Measurements from ENCODE around the gene CEP126. TPM values are rescaled to one million over a fixed set of nuclear protein-coding genes. Genes with fewer than 3 reads are reported as not detected.
A peak's percentile ranks its signal among the peaks of the same experiment; 100 is the strongest.

CEP126 gene
- total RNA-seq, 2 experiments from 2014 or later = 1.3 to 2.0 TPM

- DNase-seq = peak; percentile 9
- intact Hi-C loops (cut with DNase I, micrococcal nuclease) = no loop called here
- ATAC-seq = peak; percentile 42
- H3K36me3 Mint-ChIP-seq (ENCODE audit: low read depth) = no peaks in the 10 kb centered on the region
- H3K27me3 Mint-ChIP-seq = peaks cover 12% of the 10 kb centered on the region
- CTCF ChIA-PET = interaction anchor here (1.3 kb wide), 1 partner anchor 152 kb away, joined by 5 read pairs; no protein-coding TSS in a partner anchor
- H3K9me3 Mint-ChIP-seq (ENCODE audit: low read depth) = no peaks in the 10 kb centered on the region
- H3K27ac Mint-ChIP-seq = no peak overlapping the region
- POLR2A ChIA-PET = no interaction called here
- no peak overlapping the region for H3K4me3 Mint-ChIP-seq
- H3K4me1 Mint-ChIP-seq = no peaks in the 10 kb centered on the region
Observed at GRCh38 chr11:102012946-102013345, 98.1 kb downstream of the CEP126 start.

- Mint-ChIP-seq H3K4me1 (no peaks in the 10 kb centered on the region), H3K36me3 (ENCODE audit: low read depth) (no peaks in the 10 kb centered on the region), H3K27ac (no peak overlapping the region), H3K9me3 (ENCODE audit: low read depth) (no peaks in the 10 kb centered on the region), H3K27me3 (peaks cover 11% of the 10 kb centered on the region), H3K4me3 (no peak overlapping the region)
- ATAC-seq (no peak), DNase-seq (no peak)
- ChIA-PET CTCF (interaction anchor here (0.6 to 0.7 kb wide), 2 partner anchors 62 to 272 kb away, joined by 3 read pairs; no protein-coding TSS in a partner anchor), POLR2A (no interaction called here)
- intact Hi-C loops (cut with DNase I, micrococcal nuclease) = no loop called here
Observed at GRCh38 chr11:102014756-102015155, 99.9 kb downstream of the CEP126 start.

GRCh38 chr11:102017026-102017425 lies 102.2 kb downstream of the CEP126 start:
- Mint-ChIP-seq H3K4me3 (no peak overlapping the region), H3K4me1 (no peaks in the 10 kb centered on the region), H3K27me3 (peaks cover 5% of the 10 kb centered on the region), H3K36me3 (ENCODE audit: low read depth) (no peaks in the 10 kb centered on the region), H3K27ac (no peak overlapping the region), H3K9me3 (ENCODE audit: low read depth) (no peaks in the 10 kb centered on the region)
- DNase-seq (no peak), ATAC-seq (no peak)
- intact Hi-C loops (cut with DNase I, micrococcal nuclease) = no loop called here
- ChIA-PET POLR2A (no interaction called here), CTCF (interaction anchor here (0.6 to 2.4 kb wide), 4 partner anchors 9 to 156 kb away, joined by 3 to 13 read pairs (median 3); no protein-coding TSS in a partner anchor)

- ChIA-PET CTCF (interaction anchor here (1.2 to 1.3 kb wide), 2 partner anchors 19 to 111 kb away, joined by 4 to 7 read pairs; partner anchors contain the start of gene CEP126), POLR2A (no interaction called here)
- no peak for ATAC-seq
- intact Hi-C loops (cut with DNase I, micrococcal nuclease) = no loop called here
- no peak overlapping the region for H3K4me3 Mint-ChIP-seq
- H3K27me3 Mint-ChIP-seq = peaks cover 21% of the 10 kb centered on the region
- H3K27ac Mint-ChIP-seq = no peak overlapping the region
- H3K4me1 Mint-ChIP-seq = no peaks in the 10 kb centered on the region
- H3K9me3 Mint-ChIP-seq (ENCODE audit: low read depth) = no peaks in the 10 kb centered on the region
- H3K36me3 Mint-ChIP-seq (ENCODE audit: low read depth) = no peaks in the 10 kb centered on the region
- no peak for DNase-seq
Observed at GRCh38 chr11:102026217-102026616, 111.4 kb downstream of the CEP126 start.

GRCh38 chr11:102026959-102027358 lies 112.1 kb downstream of the CEP126 start:
- peaks cover 21% of the 10 kb centered on the region for H3K27me3 Mint-ChIP-seq
- no peak overlapping the region for H3K27ac Mint-ChIP-seq
- no peaks in the 10 kb centered on the region for H3K36me3 Mint-ChIP-seq (ENCODE audit: low read depth)
- CTCF ChIA-PET = interaction anchor here (1.1 to 1.3 kb wide), 3 partner anchors 13 to 112 kb away, joined by 3 to 7 read pairs (median 4); partner anchors contain the start of gene CEP126
- DNase-seq = no peak
- H3K9me3 Mint-ChIP-seq (ENCODE audit: low read depth) = no peaks in the 10 kb centered on the region
- no peaks in the 10 kb centered on the region for H3K4me1 Mint-ChIP-seq
- H3K4me3 Mint-ChIP-seq = no peak overlapping the region
- no peak for ATAC-seq
- intact Hi-C loops (cut with DNase I, micrococcal nuclease) = no loop called here
- POLR2A ChIA-PET = interaction anchor here (0.6 kb wide), 1 partner anchor 14 kb away, joined by 3 read pairs; no protein-coding TSS in a partner anchor

GRCh38 chr11:102036757-102037156 lies 121.9 kb downstream of the CEP126 start:
- DNase-seq (no peak), ATAC-seq (no peak)
- Mint-ChIP-seq H3K27me3 (peaks cover 8% of the 10 kb centered on the region), H3K9me3 (ENCODE audit: low read depth) (no peaks in the 10 kb centered on the region), H3K27ac (no peak overlapping the region), H3K4me1 (no peaks in the 10 kb centered on the region), H3K4me3 (no peak overlapping the region), H3K36me3 (ENCODE audit: low read depth) (no peaks in the 10 kb centered on the region)
- ChIA-PET CTCF (no interaction called here), POLR2A (no interaction called here)
- intact Hi-C loops (cut with DNase I, micrococcal nuclease) = no loop called here

- ChIA-PET CTCF (interaction anchor here (0.6 kb wide), 1 partner anchor 38 kb away, joined by 6 read pairs; no protein-coding TSS in a partner anchor), POLR2A (no interaction called here)
- intact Hi-C loops (cut with DNase I, micrococcal nuclease) = no loop called here
- Mint-ChIP-seq H3K27ac (no peak overlapping the region), H3K4me3 (peak overlapping the region; percentile 60), H3K27me3 (peaks cover 28% of the 10 kb centered on the region), H3K4me1 (peaks cover 7% of the 10 kb centered on the region), H3K36me3 (ENCODE audit: low read depth) (no peaks in the 10 kb centered on the region), H3K9me3 (ENCODE audit: low read depth) (no peaks in the 10 kb centered on the region)
- no peak for DNase-seq
- no peak for ATAC-seq
Observed at GRCh38 chr11:102046841-102047240, 132.0 kb downstream of the CEP126 start.

GRCh38 chr11:102047305-102047924 lies 132.6 kb downstream of the CEP126 start, which contains the start of gene CFAP300:
TSS of gene CFAP300 (plus strand) at chr11:102047437. CDS start at chr11:102047471, 34 bp downstream.
- intact Hi-C loops (cut with DNase I, micrococcal nuclease) = no loop called here
- Mint-ChIP-seq H3K9me3 (ENCODE audit: low read depth) (no peaks in the 10 kb centered on the region), H3K4me1 (peaks cover 7% of the 10 kb centered on the region), H3K27ac (no peak within 1 kb of the TSS), H3K4me3 (peak within 1 kb of the TSS; percentile 60), H3K36me3 (ENCODE audit: low read depth) (no peaks in the 10 kb centered on the region), H3K27me3 (peaks cover 28% of the 10 kb centered on the region)
- DNase-seq = peak; percentile 78
- CTCF ChIA-PET = interaction anchor here (0.6 kb wide), 2 partner anchors 37 to 151 kb away, joined by 3 to 6 read pairs; no protein-coding TSS in a partner anchor
- POLR2A ChIA-PET = no interaction called here
- peak; percentile 75 for ATAC-seq

Other genes with a start within 250 kb of the CEP126 start
- not detected for gene ANGPTL5, start 1.5 kb downstream of the CEP126 start, total RNA-seq
- not detected for gene CFAP300, start 132.4 kb downstream of the CEP126 start, total RNA-seq
- under 1 TPM; 0.21 to 0.25 TPM for gene YAP1, start 195.4 kb downstream of the CEP126 start, total RNA-seq

All from activated CD4-positive, alpha-beta T cell treated with anti-CD3 and anti-CD28 coated beads for 36 hours (primary cell).